Left lung (tissue), 10 donors: ENCODE data around the gene COL19A1. TPM values are rescaled to one million over a fixed set of nuclear protein-coding genes. Genes with fewer than 3 reads are reported as not detected.
A peak's percentile ranks its signal among the peaks of the same experiment; 100 is the strongest.

Experiments
- ATAC-seq: fragments of 200-7000 bp; cut with Tn5 transposase; one replicate; pipeline ENCODE4 v1.9.1; 2020; ENCODE audit warnings: moderate library complexity
- DNase-seq, 4 donors: peaks; one replicate each; pipeline ENCODE4 v3.0.0-alpha.2; 2013 to 2020
- H3K27ac ChIP-seq, 2 donors: fragments of 200-600 bp; sonication (generic) in 1 of 2; one replicate each; pipeline versions ENCODE4 v1.5.0 to v1.8.0; 2020 to 2021
- H3K27me3 ChIP-seq, 2 donors: fragments of 200-600 bp; sonication (generic) in 1 of 2; one replicate each; pipeline versions ENCODE4 v1.5.0 to v1.8.0; 2020 to 2021
- H3K36me3 ChIP-seq, 2 donors: fragments of 200-600 bp; sonication (generic) in 1 of 2; one replicate each; pipeline versions ENCODE4 v1.5.0 to v1.8.0; 2020 to 2021
- H3K4me1 ChIP-seq, 2 donors: fragments of 200-600 bp; one replicate each; pipeline ENCODE4 v1.8.0; 2021
- H3K4me3 ChIP-seq, 2 donors: fragments of 200-600 bp; sonication (generic) in 1 of 2; one replicate each; pipeline versions ENCODE4 v1.5.0 to v1.8.0; 2020 to 2021; ENCODE audit warnings: mild to moderate bottlenecking in 1 of 2
- H3K9me3 ChIP-seq, 2 donors: fragments of 200-600 bp; sonication (generic) in 1 of 2; one replicate each; pipeline versions ENCODE4 v1.5.0 to v1.8.0; 2020 to 2021
- CTCF ChIP-seq, 2 donors: fragments of 200-600 bp; sonication (generic) in 1 of 2; IDR thresholded peaks; one replicate each; pipeline versions ENCODE4 v1.5.0 to v1.8.0; 2021; ENCODE audit warnings: antibody characterized with exemption in 2 of 2
- intact Hi-C, 2 donors: fragments of 100-400 bp; cut with DNase I; formaldehyde crosslinking; loops; one replicate each; pipeline versions ENCODE4 v1.11.2 to v1.14.2; 2022
- polyA plus RNA-seq, 6 donors: library from polyadenylated mRNA; unstranded; fragments of 120-200 nt; gene quantifications; one replicate each; pipeline ENCODE4 v1.2.1, GENCODE V29; 2013; ENCODE audit not compliant: insufficient read length in 6 of 6
- total RNA-seq, 2 donors: library from RNA; stranded (reverse); fragmentation: NEBNext Ultra II Directional; extraction: Animal tissue kit (Norgen Biotek cat#: 25700); gene quantifications; one replicate each; pipeline ENCODE4 v1.2.1, GENCODE V29; 2021
- donor health status: DM: no; HTN: yes; CAD: no.
- donor health status: DM: no; HTN: no; CAD: no.

COL19A1 gene
- total and polyA plus RNA-seq, 8 donors, result 0.10 to 0.77 (median 0.70) TPM

- H3K27me3 ChIP-seq, result peaks cover 0 to 7% of the 10 kb centered on the region in 2 donors
- H3K4me1 ChIP-seq, result no peaks in the 10 kb centered on the region
- intact Hi-C loops, result no loop called here
- TF ChIP-seq CTCF (IDR thresholded peaks at IDR 0.05), result no peak
- ATAC-seq, result no peak
- no peak overlapping the region for H3K27ac ChIP-seq
- H3K9me3 ChIP-seq, result no peaks in the 10 kb centered on the region
- no peak overlapping the region for H3K4me3 ChIP-seq
- H3K36me3 ChIP-seq, result no peaks in the 10 kb centered on the region
- no peak for DNase-seq
These were observed 344.1 kb downstream of the COL19A1 start for GRCh38 chr6:70210462-70210861.

- DNase-seq, result no peak
- no peak overlapping the region for H3K27ac ChIP-seq
- intact Hi-C loops, result no loop called here
- H3K9me3 ChIP-seq, result no peaks in the 10 kb centered on the region
- H3K36me3 ChIP-seq, result no peaks in the 10 kb centered on the region
- TF ChIP-seq CTCF (IDR thresholded peaks at IDR 0.05), result no peak
- H3K27me3 ChIP-seq, result peaks cover 0 to 15% of the 10 kb centered on the region in 2 donors
- no peaks in the 10 kb centered on the region for H3K4me1 ChIP-seq
- no peak overlapping the region for H3K4me3 ChIP-seq
- ATAC-seq, result no peak
These were observed 349.2 kb downstream of the COL19A1 start for GRCh38 chr6:70215460-70216108.

GRCh38 chr6:70216767-70217166 is 350.4 kb downstream of the COL19A1 start:
- no peaks in the 10 kb centered on the region for H3K9me3 ChIP-seq
- intact Hi-C loops, result no loop called here
- no peaks in the 10 kb centered on the region for H3K36me3 ChIP-seq
- ATAC-seq (no peak), DNase-seq (peak in 1 of 4 donors; percentile 51)
- no peak overlapping the region for H3K27ac ChIP-seq
- no peak overlapping the region for H3K4me3 ChIP-seq
- peaks cover 0 to 15% of the 10 kb centered on the region in 2 donors for H3K27me3 ChIP-seq
- H3K4me1 ChIP-seq, result no peaks in the 10 kb centered on the region
- no peak for TF ChIP-seq CTCF (IDR thresholded peaks at IDR 0.05)

GRCh38 chr6:70219943-70220613 is 353.7 kb downstream of the COL19A1 start:
- Histone ChIP-seq H3K36me3 (no peaks in the 10 kb centered on the region), H3K27ac (no peak overlapping the region), H3K9me3 (no peaks in the 10 kb centered on the region), H3K27me3 (peaks cover 0 to 8% of the 10 kb centered on the region in 2 donors), H3K4me3 (no peak overlapping the region), H3K4me1 (no peaks in the 10 kb centered on the region)
- TF ChIP-seq CTCF (IDR thresholded peaks at IDR 0.05), result no peak
- no peak for ATAC-seq
- intact Hi-C loops, result no loop called here
- no peak for DNase-seq

GRCh38 chr6:70221025-70221714 is 354.8 kb downstream of the COL19A1 start:
- DNase-seq (peak in 2 of 4 donors; percentile 37 to 61), ATAC-seq (peak; percentile 90)
- Histone ChIP-seq H3K4me1 (no peaks in the 10 kb centered on the region), H3K27me3 (peaks cover 0 to 8% of the 10 kb centered on the region in 2 donors), H3K36me3 (no peaks in the 10 kb centered on the region), H3K9me3 (no peaks in the 10 kb centered on the region), H3K27ac (no peak overlapping the region), H3K4me3 (no peak overlapping the region)
- intact Hi-C loops, result no loop called here
- TF ChIP-seq CTCF (IDR thresholded peaks at IDR 0.05), result peak; percentile 53 to 71
